ENCODE measurements around the gene U2SURP.
"Not testable (repeated sequence)": the region's sequence is repeated elsewhere in the genome, so short reads cannot be mapped to it uniquely, and the experiment has no call there.

DNA sequence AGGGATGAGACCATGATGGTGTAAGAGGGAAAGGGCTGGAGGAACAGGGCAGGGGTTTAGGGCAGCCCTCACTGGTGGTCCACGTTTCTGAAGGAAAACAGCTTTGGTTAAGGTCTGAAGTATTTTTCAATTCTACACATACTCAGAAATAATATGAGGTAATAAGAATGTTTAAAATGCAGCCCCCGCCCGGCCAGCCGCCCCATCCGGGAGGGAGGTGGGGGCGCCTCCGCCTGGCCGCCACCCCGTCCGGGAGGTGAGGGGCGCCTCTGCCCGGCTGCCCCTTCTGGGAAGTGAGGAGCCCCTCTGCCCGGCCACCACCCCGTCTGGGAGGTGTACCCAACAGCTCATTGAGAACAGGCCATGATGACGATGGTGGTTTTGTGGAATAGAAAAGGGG is 72.2 kb downstream of the U2SURP start:
- not testable (repeated sequence) for TF ChIP-seq CTCF (IDR thresholded peaks at IDR 0.05; ENCODE audit: low read length); EZH2 (optimal IDR thresholded peaks at IDR 0.05; ENCODE audit: low read depth, low read length)

Measured in MM.1S (cell line).